ENCODE results near the gene ATP6V0D1.

Gene ATP6V0D1

DNA sequence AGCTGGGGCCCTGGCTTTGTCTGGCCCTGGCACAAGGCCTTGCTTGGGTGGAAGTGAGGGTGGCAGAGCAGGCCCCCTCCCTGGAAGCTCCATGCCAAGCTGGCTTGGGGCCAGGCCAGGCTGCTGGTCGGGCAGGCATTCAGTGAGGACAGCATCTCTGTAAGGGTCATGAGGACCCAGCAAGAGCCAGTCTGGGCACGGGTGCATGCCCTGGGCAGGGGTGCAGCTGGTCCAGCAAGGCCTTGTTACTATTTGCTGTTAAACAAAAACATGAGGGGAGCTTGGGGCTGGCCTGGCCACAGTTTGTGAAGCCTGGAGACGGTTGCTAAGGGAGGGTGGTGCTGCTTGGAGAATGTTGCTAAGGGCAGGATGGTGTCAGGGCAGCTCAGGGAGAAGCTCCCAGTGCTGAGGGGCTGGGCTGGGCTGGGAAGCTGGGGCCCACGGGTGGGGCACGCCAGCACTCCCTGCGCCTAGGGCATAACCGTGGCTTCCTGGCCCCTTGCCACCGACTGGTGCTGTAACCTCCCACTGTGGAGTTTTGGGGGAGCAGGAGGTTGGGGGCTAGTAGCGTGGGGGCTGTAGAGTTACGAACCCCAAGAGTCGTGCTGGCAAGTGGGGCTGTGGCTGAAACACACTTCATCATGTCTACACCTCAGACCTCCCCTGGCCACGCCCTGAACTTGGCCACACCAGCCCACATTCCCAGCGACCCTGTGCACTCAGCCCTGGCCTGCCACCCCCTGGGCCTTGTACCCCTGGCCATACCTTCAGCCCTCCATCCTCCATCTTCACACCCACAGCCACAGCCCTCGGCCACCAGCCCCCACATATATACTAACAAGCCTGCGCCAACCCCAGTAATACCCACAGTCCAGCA, 89.3 kb downstream of the ATP6V0D1 start:
- no peak overlapping the region for H3K9ac ChIP-seq (ENCODE audit: low read length)
- no peaks in the 10 kb centered on the region for H3F3A ChIP-seq (ENCODE audit: insufficient read depth, low read length)
- no peaks in the 10 kb centered on the region for H3K9me2 ChIP-seq (replicated peaks; ENCODE audit: insufficient read depth, low read length)
- H3K27me3 ChIP-seq (replicated peaks; ENCODE audit: insufficient read depth, low read length), result peaks cover 36% of the 10 kb centered on the region
- no peaks in the 10 kb centered on the region for H4K20me1 ChIP-seq (ENCODE audit: insufficient read depth, low read length)
- H3K4me2 ChIP-seq (ENCODE audit: low read depth, low read length), result no peak overlapping the region
- TF ChIP-seq, protein P1, sequence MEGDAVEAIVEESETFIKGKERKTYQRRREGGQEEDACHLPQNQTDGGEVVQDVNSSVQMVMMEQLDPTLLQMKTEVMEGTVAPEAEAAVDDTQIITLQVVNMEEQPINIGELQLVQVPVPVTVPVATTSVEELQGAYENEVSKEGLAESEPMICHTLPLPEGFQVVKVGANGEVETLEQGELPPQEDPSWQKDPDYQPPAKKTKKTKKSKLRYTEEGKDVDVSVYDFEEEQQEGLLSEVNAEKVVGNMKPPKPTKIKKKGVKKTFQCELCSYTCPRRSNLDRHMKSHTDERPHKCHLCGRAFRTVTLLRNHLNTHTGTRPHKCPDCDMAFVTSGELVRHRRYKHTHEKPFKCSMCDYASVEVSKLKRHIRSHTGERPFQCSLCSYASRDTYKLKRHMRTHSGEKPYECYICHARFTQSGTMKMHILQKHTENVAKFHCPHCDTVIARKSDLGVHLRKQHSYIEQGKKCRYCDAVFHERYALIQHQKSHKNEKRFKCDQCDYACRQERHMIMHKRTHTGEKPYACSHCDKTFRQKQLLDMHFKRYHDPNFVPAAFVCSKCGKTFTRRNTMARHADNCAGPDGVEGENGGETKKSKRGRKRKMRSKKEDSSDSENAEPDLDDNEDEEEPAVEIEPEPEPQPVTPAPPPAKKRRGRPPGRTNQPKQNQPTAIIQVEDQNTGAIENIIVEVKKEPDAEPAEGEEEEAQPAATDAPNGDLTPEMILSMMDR (IDR thresholded peaks at IDR 0.05; ENCODE audit: low read length), result no peak
- TF ChIP-seq EZH2 (optimal IDR thresholded peaks at IDR 0.05; ENCODE audit: low read depth, low read length) (no peak), EZH2phosphoT487 (IDR thresholded peaks at IDR 0.05; ENCODE audit: low read length) (no peak)
- H3K9me3 ChIP-seq (replicated peaks; ENCODE audit: insufficient read depth, low read length), result no peaks in the 10 kb centered on the region
- H3K79me2 ChIP-seq (ENCODE audit: low read length), result no peaks in the 10 kb centered on the region
- H2AFZ ChIP-seq (ENCODE audit: low read length), result no peak overlapping the region
- no peaks in the 10 kb centered on the region for H3K36me3 ChIP-seq (replicated peaks; ENCODE audit: insufficient read depth, low read length)
- no peak for DNase-seq
- no peak overlapping the region for H3K27ac ChIP-seq (ENCODE audit: low read length)
- H3K4me1 ChIP-seq (ENCODE audit: low read length), result no peaks in the 10 kb centered on the region
- H3K4me3 ChIP-seq (ENCODE audit: low read length), result no peak overlapping the region

GRCh38 chr16:67390816-67391423, 90.0 kb downstream of the ATP6V0D1 start:
- no peak for DNase-seq
- H3K4me1 ChIP-seq (ENCODE audit: low read length), result no peaks in the 10 kb centered on the region
- H3F3A ChIP-seq (ENCODE audit: insufficient read depth, low read length), result no peaks in the 10 kb centered on the region
- H3K27ac ChIP-seq (ENCODE audit: low read length), result no peak overlapping the region
- no peak for TF ChIP-seq EZH2 (optimal IDR thresholded peaks at IDR 0.05; ENCODE audit: low read depth, low read length)
- TF ChIP-seq, protein P1 (IDR thresholded peaks at IDR 0.05; ENCODE audit: low read length), result no peak
- TF ChIP-seq EZH2phosphoT487 (IDR thresholded peaks at IDR 0.05; ENCODE audit: low read length), result no peak
- H3K9me3 ChIP-seq (replicated peaks; ENCODE audit: insufficient read depth, low read length), result no peaks in the 10 kb centered on the region
- H3K79me2 ChIP-seq (ENCODE audit: low read length), result no peaks in the 10 kb centered on the region
- H4K20me1 ChIP-seq (ENCODE audit: insufficient read depth, low read length), result no peaks in the 10 kb centered on the region
- H2AFZ ChIP-seq (ENCODE audit: low read length), result no peak overlapping the region
- no peak overlapping the region for H3K4me2 ChIP-seq (ENCODE audit: low read depth, low read length)
- H3K9ac ChIP-seq (ENCODE audit: low read length), result no peak overlapping the region
- no peak overlapping the region for H3K4me3 ChIP-seq (ENCODE audit: low read length)
- peaks cover 36% of the 10 kb centered on the region for H3K27me3 ChIP-seq (replicated peaks; ENCODE audit: insufficient read depth, low read length)
- no peaks in the 10 kb centered on the region for H3K36me3 ChIP-seq (replicated peaks; ENCODE audit: insufficient read depth, low read length)
- no peaks in the 10 kb centered on the region for H3K9me2 ChIP-seq (replicated peaks; ENCODE audit: insufficient read depth, low read length)

GRCh38 chr16:67389911-67390815, 90.8 kb downstream of the ATP6V0D1 start:
- Histone ChIP-seq H4K20me1 (ENCODE audit: insufficient read depth, low read length) (no peaks in the 10 kb centered on the region), H3K79me2 (ENCODE audit: low read length) (no peaks in the 10 kb centered on the region), H3K9ac (ENCODE audit: low read length) (no peak overlapping the region), H3K4me3 (ENCODE audit: low read length) (no peak overlapping the region), H3K9me2 (replicated peaks; ENCODE audit: insufficient read depth, low read length) (no peaks in the 10 kb centered on the region), H3K36me3 (replicated peaks; ENCODE audit: insufficient read depth, low read length) (no peaks in the 10 kb centered on the region), H3K9me3 (replicated peaks; ENCODE audit: insufficient read depth, low read length) (no peaks in the 10 kb centered on the region), H3K4me2 (ENCODE audit: low read depth, low read length) (no peak overlapping the region), H3K27ac (ENCODE audit: low read length) (no peak overlapping the region), H3F3A (ENCODE audit: insufficient read depth, low read length) (no peaks in the 10 kb centered on the region), H2AFZ (ENCODE audit: low read length) (no peak overlapping the region), H3K4me1 (ENCODE audit: low read length) (no peaks in the 10 kb centered on the region), H3K27me3 (replicated peaks; ENCODE audit: insufficient read depth, low read length) (peaks cover 30% of the 10 kb centered on the region)
- no peak for DNase-seq
- TF ChIP-seq, protein P1 (IDR thresholded peaks at IDR 0.05; ENCODE audit: low read length), result no peak
- TF ChIP-seq EZH2 (optimal IDR thresholded peaks at IDR 0.05; ENCODE audit: low read depth, low read length), result no peak
- TF ChIP-seq EZH2phosphoT487 (IDR thresholded peaks at IDR 0.05; ENCODE audit: low read length), result no peak
